GM23338 (cell line): ENCODE data around the gene ANKS1B. TPM values are rescaled to one million over a fixed set of nuclear protein-coding genes. Genes with fewer than 3 reads are reported as not detected.

ENCODE experiments used
- ATAC-seq: fragments of 200-7000 bp; cut with Tn5 transposase; 3 replicates; pipeline ENCODE4 v1.9.1; 2020
- DNase-seq: peaks from one replicate; pipeline ENCODE4 v3.0.0-alpha.2; 2015; ENCODE audit warnings: low spot score
- H2AFZ ChIP-seq: fragments of 200-600 bp; sonication (generic); 2 replicates; pipeline ENCODE4 v1.8.0; 2016; ENCODE audit warnings: antibody characterized with exemption, mild to moderate bottlenecking, moderate library complexity
- H3F3A ChIP-seq: fragments of 200-600 bp; sonication (generic); replicated peaks from 2 replicates; pipeline ENCODE4 v1.8.0; 2017; ENCODE audit warnings: antibody characterized with exemption, mixed run types, low read depth
- H3K27ac ChIP-seq: fragments of 200-600 bp; sonication (generic); 2 replicates; pipeline ENCODE4 v1.6.1; 2016; ENCODE audit warnings: low read depth
- H3K27me3 ChIP-seq: fragments of 200-600 bp; sonication (generic); 2 replicates; pipeline ENCODE4 v1.8.0; 2016; ENCODE audit warnings: mild to moderate bottlenecking, mixed run types, moderate library complexity; ENCODE audit not compliant: insufficient read depth
- H3K36me3 ChIP-seq: fragments of 200-600 bp; sonication (generic); 2 replicates; pipeline ENCODE4 v1.8.0; 2016; ENCODE audit warnings: mild to moderate bottlenecking; ENCODE audit not compliant: insufficient read depth
- H3K4me1 ChIP-seq: fragments of 200-600 bp; sonication (generic); 2 replicates; pipeline ENCODE4 v1.8.0; 2016; ENCODE audit warnings: mild to moderate bottlenecking, moderate library complexity; ENCODE audit not compliant: insufficient read depth
- H3K4me2 ChIP-seq: fragments of 200-600 bp; sonication (generic); 2 replicates; pipeline ENCODE4 v1.7.1; 2017; ENCODE audit warnings: mixed run types
- H3K4me3 ChIP-seq: fragments of 200-600 bp; sonication (generic); 2 replicates; pipeline ENCODE4 v1.6.1; 2016; ENCODE audit warnings: mixed run types
- H3K79me2 ChIP-seq: fragments of 200-600 bp; sonication (generic); replicated peaks from 2 replicates; pipeline ENCODE4 v1.8.0; 2017; ENCODE audit warnings: mild to moderate bottlenecking; ENCODE audit not compliant: insufficient read depth
- H3K9me2 ChIP-seq: fragments of 200-600 bp; sonication (generic); 2 replicates; pipeline ENCODE4 v1.8.0; 2017; ENCODE audit not compliant: insufficient read depth
- H4K20me1 ChIP-seq: fragments of 200-600 bp; sonication (generic); replicated peaks from 2 replicates; pipeline ENCODE4 v1.8.0; 2017; ENCODE audit warnings: mild to moderate bottlenecking; ENCODE audit not compliant: insufficient read depth
- H3K27ac Mint-ChIP-seq: 2 replicates; pipeline ENCODE4 v1.8.0; 2020; ENCODE audit warnings: inconsistent platforms, mild to moderate bottlenecking, moderate library complexity, mixed read lengths
- H3K27me3 Mint-ChIP-seq: 3 replicates; pipeline ENCODE4 v1.8.0; 2022; ENCODE audit warnings: low read depth, mild to moderate bottlenecking, moderate library complexity, mixed read lengths, inconsistent platforms; ENCODE audit not compliant: insufficient read depth, poor library complexity
- H3K36me3 Mint-ChIP-seq: 3 replicates; pipeline ENCODE4 v1.8.0; 2021; ENCODE audit warnings: low read depth, mild to moderate bottlenecking, inconsistent platforms, moderate library complexity, mixed read lengths
- H3K4me1 Mint-ChIP-seq: 3 replicates; pipeline ENCODE4 v1.8.0; 2020; ENCODE audit warnings: mild to moderate bottlenecking, inconsistent platforms, mixed read lengths
- H3K4me3 Mint-ChIP-seq: 3 replicates; pipeline ENCODE4 v1.8.0; 2021; ENCODE audit warnings: moderate library complexity, mild to moderate bottlenecking, inconsistent platforms, mixed read lengths
- H3K9me3 Mint-ChIP-seq: 3 replicates; pipeline ENCODE4 v1.8.0; 2020; ENCODE audit warnings: moderate library complexity, mild to moderate bottlenecking, inconsistent platforms, mixed read lengths
- CREB1 ChIP-seq: fragments of 250-450 bp; sonication (Bioruptor Pico); IDR thresholded peaks from 2 replicates; pipeline ENCODE4 v1.5.0; 2020; ENCODE audit warnings: low read depth, mild to moderate bottlenecking, moderate library complexity
- EZH2 ChIP-seq: fragments of 200-600 bp; sonication (generic); IDR thresholded peaks from one replicate; pipeline ENCODE4 v1.8.0; 2017; ENCODE audit warnings: antibody characterized with exemption, mild to moderate bottlenecking, low read depth; ENCODE audit not compliant: unreplicated experiment
- EZH2phosphoT487 ChIP-seq: fragments of 200-600 bp; sonication (generic); IDR thresholded peaks from one replicate; pipeline ENCODE4 v1.8.1; 2018; ENCODE audit warnings: antibody characterized with exemption; ENCODE audit not compliant: unreplicated experiment
- JUNB ChIP-seq: IDR thresholded peaks from one replicate; pipeline ENCODE4 v1.6.1; 2016; ENCODE audit warnings: antibody characterized with exemption; ENCODE audit not compliant: unreplicated experiment
- NANOG ChIP-seq: IDR thresholded peaks from 2 replicates; pipeline ENCODE4 v1.6.1; 2016; ENCODE audit warnings: antibody characterized with exemption, borderline replicate concordance
- POLR2AphosphoS5 ChIP-seq: IDR thresholded peaks from 2 replicates; pipeline ENCODE4 v1.6.1; 2016; ENCODE audit warnings: antibody characterized with exemption, low read depth
- STAT1 ChIP-seq: IDR thresholded peaks from one replicate; pipeline ENCODE4 v1.6.1; 2016; ENCODE audit warnings: antibody characterized with exemption; ENCODE audit not compliant: unreplicated experiment
- ZNF114 ChIP-seq: fragments of 250-450 bp; sonication (Bioruptor Pico); IDR thresholded peaks from 2 replicates; pipeline ENCODE4 v1.5.0; 2020; ENCODE audit warnings: mild to moderate bottlenecking, moderate library complexity
- ZNF331 ChIP-seq: fragments of 250-450 bp; sonication (Bioruptor Pico); IDR thresholded peaks from 2 replicates; pipeline ENCODE4 v1.5.0; 2020; ENCODE audit warnings: low read depth, mild to moderate bottlenecking, moderate library complexity
- polyA plus RNA-seq: library from polyadenylated mRNA; unstranded; fragments of >200 nt; fragmentation: Nextera tagmentation; extraction: Ambion mirVana; gene quantifications from 2 replicates; pipeline ENCODE4 v1.2.1, GENCODE V29; 2016
- total RNA-seq: library from RNA; depleted of rRNA; stranded (reverse); fragments of >200 nt; shearing (Covaris generic); gene quantifications from 2 replicates; pipeline ENCODE4 v1.2.3, GENCODE V29; 2014
- TF ChIP-seq, protein P1 (sequence below), 2 experiments: fragments of 200-600 bp in 1 of 2; sonication (generic) in 1 of 2; conservative IDR thresholded peaks; 2 replicates each; pipeline versions ENCODE4 v1.5.1 to v1.6.1; 2016 to 2017; ENCODE audit warnings: antibody characterized with exemption in 2 of 2, low read depth in 2 of 2, mild to moderate bottlenecking in 2 of 2, moderate library complexity in 1 of 2
- TF ChIP-seq, protein P2 (sequence below): IDR thresholded peaks from one replicate; pipeline ENCODE4 v1.6.1; 2018; ENCODE audit warnings: antibody characterized with exemption; ENCODE audit not compliant: unreplicated experiment
- TF ChIP-seq, protein P3 (sequence below): fragments of 250-450 bp; sonication (Bioruptor Pico); IDR thresholded peaks from 2 replicates; pipeline ENCODE4 v1.5.0; 2020; ENCODE audit warnings: mild to moderate bottlenecking, moderate library complexity
- TF ChIP-seq, protein P4 (sequence below): IDR thresholded peaks from 2 replicates; pipeline ENCODE4 v1.6.1; 2016; ENCODE audit warnings: antibody characterized with exemption

The ANKS1B gene
- total and polyA plus RNA-seq, 2 experiments from 2014 or later: 4.3 to 5.8 TPM

DNA sequence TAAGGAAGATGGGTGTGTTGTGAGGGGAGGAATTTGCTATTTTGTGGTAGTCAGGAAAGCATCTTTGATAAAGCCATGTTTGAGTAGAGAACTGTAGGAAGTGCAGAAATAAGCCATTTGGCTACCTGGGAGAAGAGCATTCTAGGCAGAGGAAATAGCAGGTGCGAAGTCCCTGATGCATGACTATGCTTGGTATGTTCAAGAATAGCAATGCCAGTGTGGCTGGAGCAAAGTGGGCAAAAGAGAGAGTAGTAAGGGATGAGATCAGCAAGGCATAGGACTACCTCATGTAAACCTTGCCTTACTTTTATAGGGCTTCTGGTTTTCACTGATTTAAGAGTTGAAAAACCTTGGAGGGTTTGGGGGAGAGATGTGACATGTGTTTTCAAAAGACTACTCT is 702.6 kb downstream of the ANKS1B start:
- Mint-ChIP-seq H3K27ac (no peak overlapping the region), H3K36me3 (no peaks in the 10 kb centered on the region), H3K4me1 (peaks cover 10% of the 10 kb centered on the region; the same call in 1 of the 3 replicates), H3K27me3 (no peaks in the 10 kb centered on the region), H3K4me3 (no peak overlapping the region), H3K9me3 (no peaks in the 10 kb centered on the region)
- DNase-seq: no peak
- no peak overlapping the region for H2AFZ ChIP-seq
- TF ChIP-seq ZNF331 (CRISPR knock-in tag) (no peak), POLR2AphosphoS5 (no peak), ZNF114 (CRISPR knock-in tag) (no peak), CREB1 (no peak), STAT1 (no peak), NANOG (no peak), EZH2 (no peak), JUNB (no peak), EZH2phosphoT487 (no peak)
- TF ChIP-seq, protein P1, sequence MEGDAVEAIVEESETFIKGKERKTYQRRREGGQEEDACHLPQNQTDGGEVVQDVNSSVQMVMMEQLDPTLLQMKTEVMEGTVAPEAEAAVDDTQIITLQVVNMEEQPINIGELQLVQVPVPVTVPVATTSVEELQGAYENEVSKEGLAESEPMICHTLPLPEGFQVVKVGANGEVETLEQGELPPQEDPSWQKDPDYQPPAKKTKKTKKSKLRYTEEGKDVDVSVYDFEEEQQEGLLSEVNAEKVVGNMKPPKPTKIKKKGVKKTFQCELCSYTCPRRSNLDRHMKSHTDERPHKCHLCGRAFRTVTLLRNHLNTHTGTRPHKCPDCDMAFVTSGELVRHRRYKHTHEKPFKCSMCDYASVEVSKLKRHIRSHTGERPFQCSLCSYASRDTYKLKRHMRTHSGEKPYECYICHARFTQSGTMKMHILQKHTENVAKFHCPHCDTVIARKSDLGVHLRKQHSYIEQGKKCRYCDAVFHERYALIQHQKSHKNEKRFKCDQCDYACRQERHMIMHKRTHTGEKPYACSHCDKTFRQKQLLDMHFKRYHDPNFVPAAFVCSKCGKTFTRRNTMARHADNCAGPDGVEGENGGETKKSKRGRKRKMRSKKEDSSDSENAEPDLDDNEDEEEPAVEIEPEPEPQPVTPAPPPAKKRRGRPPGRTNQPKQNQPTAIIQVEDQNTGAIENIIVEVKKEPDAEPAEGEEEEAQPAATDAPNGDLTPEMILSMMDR (conservative IDR thresholded peaks at IDR 0.05; ENCODE audit: low read depth in 2 of 2): no peak
- TF ChIP-seq, protein P2, sequence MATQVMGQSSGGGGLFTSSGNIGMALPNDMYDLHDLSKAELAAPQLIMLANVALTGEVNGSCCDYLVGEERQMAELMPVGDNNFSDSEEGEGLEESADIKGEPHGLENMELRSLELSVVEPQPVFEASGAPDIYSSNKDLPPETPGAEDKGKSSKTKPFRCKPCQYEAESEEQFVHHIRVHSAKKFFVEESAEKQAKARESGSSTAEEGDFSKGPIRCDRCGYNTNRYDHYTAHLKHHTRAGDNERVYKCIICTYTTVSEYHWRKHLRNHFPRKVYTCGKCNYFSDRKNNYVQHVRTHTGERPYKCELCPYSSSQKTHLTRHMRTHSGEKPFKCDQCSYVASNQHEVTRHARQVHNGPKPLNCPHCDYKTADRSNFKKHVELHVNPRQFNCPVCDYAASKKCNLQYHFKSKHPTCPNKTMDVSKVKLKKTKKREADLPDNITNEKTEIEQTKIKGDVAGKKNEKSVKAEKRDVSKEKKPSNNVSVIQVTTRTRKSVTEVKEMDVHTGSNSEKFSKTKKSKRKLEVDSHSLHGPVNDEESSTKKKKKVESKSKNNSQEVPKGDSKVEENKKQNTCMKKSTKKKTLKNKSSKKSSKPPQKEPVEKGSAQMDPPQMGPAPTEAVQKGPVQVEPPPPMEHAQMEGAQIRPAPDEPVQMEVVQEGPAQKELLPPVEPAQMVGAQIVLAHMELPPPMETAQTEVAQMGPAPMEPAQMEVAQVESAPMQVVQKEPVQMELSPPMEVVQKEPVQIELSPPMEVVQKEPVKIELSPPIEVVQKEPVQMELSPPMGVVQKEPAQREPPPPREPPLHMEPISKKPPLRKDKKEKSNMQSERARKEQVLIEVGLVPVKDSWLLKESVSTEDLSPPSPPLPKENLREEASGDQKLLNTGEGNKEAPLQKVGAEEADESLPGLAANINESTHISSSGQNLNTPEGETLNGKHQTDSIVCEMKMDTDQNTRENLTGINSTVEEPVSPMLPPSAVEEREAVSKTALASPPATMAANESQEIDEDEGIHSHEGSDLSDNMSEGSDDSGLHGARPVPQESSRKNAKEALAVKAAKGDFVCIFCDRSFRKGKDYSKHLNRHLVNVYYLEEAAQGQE: no peak
- TF ChIP-seq, protein P3, sequence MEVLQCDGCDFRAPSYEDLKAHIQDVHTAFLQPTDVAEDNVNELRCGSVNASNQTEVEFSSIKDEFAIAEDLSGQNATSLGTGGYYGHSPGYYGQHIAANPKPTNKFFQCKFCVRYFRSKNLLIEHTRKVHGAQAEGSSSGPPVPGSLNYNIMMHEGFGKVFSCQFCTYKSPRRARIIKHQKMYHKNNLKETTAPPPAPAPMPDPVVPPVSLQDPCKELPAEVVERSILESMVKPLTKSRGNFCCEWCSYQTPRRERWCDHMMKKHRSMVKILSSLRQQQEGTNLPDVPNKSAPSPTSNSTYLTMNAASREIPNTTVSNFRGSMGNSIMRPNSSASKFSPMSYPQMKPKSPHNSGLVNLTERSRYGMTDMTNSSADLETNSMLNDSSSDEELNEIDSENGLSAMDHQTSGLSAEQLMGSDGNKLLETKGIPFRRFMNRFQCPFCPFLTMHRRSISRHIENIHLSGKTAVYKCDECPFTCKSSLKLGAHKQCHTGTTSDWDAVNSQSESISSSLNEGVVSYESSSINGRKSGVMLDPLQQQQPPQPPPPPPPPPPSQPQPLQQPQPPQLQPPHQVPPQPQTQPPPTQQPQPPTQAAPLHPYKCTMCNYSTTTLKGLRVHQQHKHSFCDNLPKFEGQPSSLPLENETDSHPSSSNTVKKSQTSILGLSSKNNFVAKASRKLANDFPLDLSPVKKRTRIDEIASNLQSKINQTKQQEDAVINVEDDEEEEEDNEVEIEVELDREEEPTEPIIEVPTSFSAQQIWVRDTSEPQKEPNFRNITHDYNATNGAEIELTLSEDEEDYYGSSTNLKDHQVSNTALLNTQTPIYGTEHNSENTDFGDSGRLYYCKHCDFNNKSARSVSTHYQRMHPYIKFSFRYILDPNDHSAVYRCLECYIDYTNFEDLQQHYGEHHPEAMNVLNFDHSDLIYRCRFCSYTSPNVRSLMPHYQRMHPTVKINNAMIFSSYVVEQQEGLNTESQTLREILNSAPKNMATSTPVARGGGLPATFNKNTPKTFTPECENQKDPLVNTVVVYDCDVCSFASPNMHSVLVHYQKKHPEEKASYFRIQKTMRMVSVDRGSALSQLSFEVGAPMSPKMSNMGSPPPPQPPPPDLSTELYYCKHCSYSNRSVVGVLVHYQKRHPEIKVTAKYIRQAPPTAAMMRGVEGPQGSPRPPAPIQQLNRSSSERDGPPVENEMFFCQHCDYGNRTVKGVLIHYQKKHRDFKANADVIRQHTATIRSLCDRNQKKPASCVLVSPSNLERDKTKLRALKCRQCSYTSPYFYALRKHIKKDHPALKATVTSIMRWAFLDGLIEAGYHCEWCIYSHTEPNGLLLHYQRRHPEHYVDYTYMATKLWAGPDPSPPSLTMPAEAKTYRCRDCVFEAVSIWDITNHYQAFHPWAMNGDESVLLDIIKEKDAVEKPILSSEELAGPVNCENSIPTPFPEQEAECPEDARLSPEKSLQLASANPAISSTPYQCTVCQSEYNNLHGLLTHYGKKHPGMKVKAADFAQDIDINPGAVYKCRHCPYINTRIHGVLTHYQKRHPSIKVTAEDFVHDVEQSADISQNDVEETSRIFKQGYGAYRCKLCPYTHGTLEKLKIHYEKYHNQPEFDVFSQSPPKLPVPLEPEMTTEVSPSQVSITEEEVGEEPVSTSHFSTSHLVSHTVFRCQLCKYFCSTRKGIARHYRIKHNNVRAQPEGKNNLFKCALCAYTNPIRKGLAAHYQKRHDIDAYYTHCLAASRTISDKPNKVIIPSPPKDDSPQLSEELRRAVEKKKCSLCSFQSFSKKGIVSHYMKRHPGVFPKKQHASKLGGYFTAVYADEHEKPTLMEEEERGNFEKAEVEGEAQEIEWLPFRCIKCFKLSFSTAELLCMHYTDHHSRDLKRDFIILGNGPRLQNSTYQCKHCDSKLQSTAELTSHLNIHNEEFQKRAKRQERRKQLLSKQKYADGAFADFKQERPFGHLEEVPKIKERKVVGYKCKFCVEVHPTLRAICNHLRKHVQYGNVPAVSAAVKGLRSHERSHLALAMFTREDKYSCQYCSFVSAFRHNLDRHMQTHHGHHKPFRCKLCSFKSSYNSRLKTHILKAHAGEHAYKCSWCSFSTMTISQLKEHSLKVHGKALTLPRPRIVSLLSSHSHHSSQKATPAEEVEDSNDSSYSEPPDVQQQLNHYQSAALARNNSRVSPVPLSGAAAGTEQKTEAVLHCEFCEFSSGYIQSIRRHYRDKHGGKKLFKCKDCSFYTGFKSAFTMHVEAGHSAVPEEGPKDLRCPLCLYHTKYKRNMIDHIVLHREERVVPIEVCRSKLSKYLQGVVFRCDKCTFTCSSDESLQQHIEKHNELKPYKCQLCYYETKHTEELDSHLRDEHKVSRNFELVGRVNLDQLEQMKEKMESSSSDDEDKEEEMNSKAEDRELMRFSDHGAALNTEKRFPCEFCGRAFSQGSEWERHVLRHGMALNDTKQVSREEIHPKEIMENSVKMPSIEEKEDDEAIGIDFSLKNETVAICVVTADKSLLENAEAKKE (CRISPR knock-in tag): no peak
- TF ChIP-seq, protein P4, sequence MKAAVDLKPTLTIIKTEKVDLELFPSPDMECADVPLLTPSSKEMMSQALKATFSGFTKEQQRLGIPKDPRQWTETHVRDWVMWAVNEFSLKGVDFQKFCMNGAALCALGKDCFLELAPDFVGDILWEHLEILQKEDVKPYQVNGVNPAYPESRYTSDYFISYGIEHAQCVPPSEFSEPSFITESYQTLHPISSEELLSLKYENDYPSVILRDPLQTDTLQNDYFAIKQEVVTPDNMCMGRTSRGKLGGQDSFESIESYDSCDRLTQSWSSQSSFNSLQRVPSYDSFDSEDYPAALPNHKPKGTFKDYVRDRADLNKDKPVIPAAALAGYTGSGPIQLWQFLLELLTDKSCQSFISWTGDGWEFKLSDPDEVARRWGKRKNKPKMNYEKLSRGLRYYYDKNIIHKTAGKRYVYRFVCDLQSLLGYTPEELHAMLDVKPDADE: no peak
- H3K9me2 ChIP-seq: no peaks in the 10 kb centered on the region
- no peak for ATAC-seq
- no peak overlapping the region for H3K4me2 ChIP-seq
- H3F3A ChIP-seq: no peaks in the 10 kb centered on the region
- no peak overlapping the region for H3K27ac ChIP-seq
- H3K4me1 ChIP-seq: no peaks in the 10 kb centered on the region
- no peaks in the 10 kb centered on the region for H4K20me1 ChIP-seq
- no peak overlapping the region for H3K4me3 ChIP-seq
- H3K36me3 ChIP-seq: no peaks in the 10 kb centered on the region
- no peaks in the 10 kb centered on the region for H3K27me3 ChIP-seq
- H3K79me2 ChIP-seq: no peaks in the 10 kb centered on the region
